Lower lobe of right lung (tissue), 2 donors: Measurements from ENCODE around the gene RBM20. TPM values are rescaled to one million over a fixed set of nuclear protein-coding genes. Genes with fewer than 3 reads are reported as not detected.

Experiments used
- ATAC-seq, 2 donors: fragments of 200-7000 bp; cut with Tn5 transposase; one replicate each; pipeline ENCODE4 v1.9.1; 2020 to 2022; ENCODE audit warnings: mild to moderate bottlenecking in 2 of 2, moderate library complexity in 2 of 2
- DNase-seq: peaks from one replicate; pipeline ENCODE4 v3.0.0-alpha.2; 2020
- H3K27ac ChIP-seq: fragments of 200-600 bp; one replicate; pipeline ENCODE4 v1.8.0; 2022
- H3K27me3 ChIP-seq: fragments of 200-600 bp; one replicate; pipeline ENCODE4 v1.8.0; 2022; ENCODE audit warnings: low read depth
- H3K36me3 ChIP-seq: fragments of 200-600 bp; one replicate; pipeline ENCODE4 v1.8.0; 2022; ENCODE audit warnings: mild to moderate bottlenecking
- H3K4me1 ChIP-seq: fragments of 200-600 bp; one replicate; pipeline ENCODE4 v1.8.0; 2022
- H3K4me3 ChIP-seq: fragments of 200-600 bp; one replicate; pipeline ENCODE4 v1.8.0; 2022; ENCODE audit warnings: mild to moderate bottlenecking
- H3K9me3 ChIP-seq: fragments of 200-600 bp; one replicate; pipeline ENCODE4 v1.8.0; 2022
- intact Hi-C: fragments of 100-400 bp; cut with DNase I; formaldehyde crosslinking; loops from one replicate; pipeline ENCODE4 v1.11.0; 2022
- total RNA-seq: library from RNA; stranded (reverse); fragmentation: NEBNext Ultra II Directional; extraction: Animal tissue kit (Norgen Biotek cat#: 25700); gene quantifications from one replicate; pipeline ENCODE4 v1.2.1, GENCODE V29; 2021
- TF ChIP-seq, protein P1 (sequence below): fragments of 200-600 bp; IDR thresholded peaks from one replicate; pipeline ENCODE4 v1.8.0; 2022; ENCODE audit warnings: antibody characterized with exemption, mild to moderate bottlenecking
- donor health status: DM: no; HTN: yes; CAD: no; lungs with severe emphysema.

The RBM20 gene
- total RNA-seq, 1 donor from 2014 or later: 1.0 TPM

DNA sequence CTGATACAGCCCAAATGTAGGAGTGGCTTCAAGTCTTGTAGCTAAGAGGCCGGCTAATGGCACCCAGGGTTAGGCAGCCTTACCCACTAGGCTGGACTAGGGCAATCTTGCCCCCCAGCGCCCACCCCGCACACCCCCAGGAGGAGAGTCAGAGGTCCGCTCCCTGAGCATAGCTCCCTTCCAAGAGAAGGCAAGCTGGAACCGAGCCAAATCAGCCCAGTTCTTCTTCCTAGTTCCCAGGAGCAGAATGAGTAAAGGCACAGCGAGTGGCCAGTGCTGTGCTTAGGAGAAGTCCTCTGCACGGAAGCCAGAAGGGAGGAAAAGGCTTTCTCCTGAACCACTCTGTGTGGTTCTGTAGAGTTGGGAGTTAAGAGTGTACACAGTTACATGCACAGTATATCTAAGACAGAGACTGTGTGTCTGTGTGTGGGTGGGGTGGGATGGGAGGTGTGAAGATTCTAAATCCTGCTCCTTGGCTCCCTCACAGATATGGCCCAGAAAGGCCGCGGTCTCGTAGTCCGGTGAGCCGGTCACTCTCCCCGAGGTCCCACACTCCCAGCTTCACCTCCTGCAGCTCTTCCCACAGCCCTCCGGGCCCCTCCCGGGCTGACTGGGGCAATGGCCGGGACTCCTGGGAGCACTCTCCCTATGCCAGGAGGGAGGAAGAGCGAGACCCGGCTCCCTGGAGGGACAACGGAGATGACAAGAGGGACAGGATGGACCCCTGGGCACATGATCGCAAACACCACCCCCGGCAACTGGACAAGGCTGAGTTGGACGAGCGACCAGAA lies 167.8 kb downstream of the RBM20 start:
- Histone ChIP-seq H3K9me3 (no peaks in the 10 kb centered on the region), H3K4me1 (no peaks in the 10 kb centered on the region), H3K4me3 (no peak overlapping the region), H3K36me3 (no peaks in the 10 kb centered on the region), H3K27ac (no peak overlapping the region), H3K27me3 (peaks cover 3% of the 10 kb centered on the region)
- no peak for DNase-seq
- TF ChIP-seq, protein P1, sequence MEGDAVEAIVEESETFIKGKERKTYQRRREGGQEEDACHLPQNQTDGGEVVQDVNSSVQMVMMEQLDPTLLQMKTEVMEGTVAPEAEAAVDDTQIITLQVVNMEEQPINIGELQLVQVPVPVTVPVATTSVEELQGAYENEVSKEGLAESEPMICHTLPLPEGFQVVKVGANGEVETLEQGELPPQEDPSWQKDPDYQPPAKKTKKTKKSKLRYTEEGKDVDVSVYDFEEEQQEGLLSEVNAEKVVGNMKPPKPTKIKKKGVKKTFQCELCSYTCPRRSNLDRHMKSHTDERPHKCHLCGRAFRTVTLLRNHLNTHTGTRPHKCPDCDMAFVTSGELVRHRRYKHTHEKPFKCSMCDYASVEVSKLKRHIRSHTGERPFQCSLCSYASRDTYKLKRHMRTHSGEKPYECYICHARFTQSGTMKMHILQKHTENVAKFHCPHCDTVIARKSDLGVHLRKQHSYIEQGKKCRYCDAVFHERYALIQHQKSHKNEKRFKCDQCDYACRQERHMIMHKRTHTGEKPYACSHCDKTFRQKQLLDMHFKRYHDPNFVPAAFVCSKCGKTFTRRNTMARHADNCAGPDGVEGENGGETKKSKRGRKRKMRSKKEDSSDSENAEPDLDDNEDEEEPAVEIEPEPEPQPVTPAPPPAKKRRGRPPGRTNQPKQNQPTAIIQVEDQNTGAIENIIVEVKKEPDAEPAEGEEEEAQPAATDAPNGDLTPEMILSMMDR: no peak
- intact Hi-C loops: no loop called here
- peak in 1 of 2 donors; percentile 8 for ATAC-seq

DNA sequence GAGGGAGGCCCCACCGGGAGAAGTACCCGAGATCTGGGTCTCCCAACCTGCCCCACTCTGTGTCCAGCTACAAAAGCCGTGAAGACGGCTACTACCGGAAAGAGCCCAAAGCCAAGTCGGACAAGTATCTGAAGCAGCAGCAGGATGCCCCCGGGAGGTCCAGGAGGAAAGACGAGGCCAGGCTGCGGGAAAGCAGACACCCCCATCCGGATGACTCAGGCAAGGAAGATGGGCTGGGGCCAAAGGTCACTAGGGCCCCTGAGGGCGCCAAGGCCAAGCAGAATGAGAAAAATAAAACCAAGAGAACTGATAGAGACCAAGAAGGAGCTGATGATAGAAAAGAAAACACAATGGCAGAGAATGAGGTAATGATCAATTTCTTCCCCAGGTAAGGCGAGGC lies 168.4 kb downstream of the RBM20 start:
- Histone ChIP-seq H3K27me3 (no peaks in the 10 kb centered on the region), H3K4me1 (no peaks in the 10 kb centered on the region), H3K36me3 (no peaks in the 10 kb centered on the region), H3K9me3 (no peaks in the 10 kb centered on the region), H3K27ac (no peak overlapping the region), H3K4me3 (no peak overlapping the region)
- DNase-seq (no peak), ATAC-seq (no peak)
- TF ChIP-seq, protein P1: no peak
- intact Hi-C loops: no loop called here

DNA sequence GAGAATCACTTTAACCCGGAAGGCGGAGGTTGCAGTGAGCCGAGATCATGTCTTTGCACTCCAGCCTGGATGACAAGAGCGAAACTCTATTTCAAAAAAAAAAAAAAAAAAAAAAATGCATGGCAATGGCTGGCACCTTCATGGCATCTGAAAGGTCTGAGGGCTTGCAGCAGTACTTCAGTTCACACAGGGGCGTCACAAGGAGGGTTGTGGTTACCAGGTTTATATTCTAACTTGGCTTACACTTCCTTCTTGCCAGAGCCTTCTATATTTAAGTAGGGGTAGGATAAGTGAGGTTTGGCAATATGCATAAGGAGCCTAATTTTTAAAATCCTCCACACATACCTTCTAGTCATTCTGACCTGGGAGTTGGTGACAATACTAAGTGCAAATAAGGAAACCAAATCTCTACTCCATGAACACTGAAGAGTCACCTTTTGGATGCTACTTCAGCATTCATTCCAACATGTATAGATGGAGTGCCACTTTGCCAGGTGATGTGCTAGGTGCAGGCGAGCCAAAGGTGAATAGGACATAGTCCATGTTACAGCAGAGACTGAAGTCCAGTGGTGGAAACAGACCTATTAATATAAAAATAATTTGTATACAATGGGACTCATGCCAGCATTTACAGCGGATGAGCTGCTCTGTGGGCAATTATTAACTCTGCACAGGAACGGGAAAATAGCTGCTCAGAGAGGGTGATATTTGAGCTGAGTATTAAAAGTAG lies 169.8 kb downstream of the RBM20 start:
- no peak for ATAC-seq
- intact Hi-C loops: no loop called here
- TF ChIP-seq, protein P1: no peak
- Histone ChIP-seq H3K27ac (no peak overlapping the region), H3K9me3 (no peaks in the 10 kb centered on the region), H3K4me1 (peaks cover 9% of the 10 kb centered on the region), H3K36me3 (no peaks in the 10 kb centered on the region), H3K27me3 (no peaks in the 10 kb centered on the region), H3K4me3 (no peak overlapping the region)
- DNase-seq: no peak

DNA sequence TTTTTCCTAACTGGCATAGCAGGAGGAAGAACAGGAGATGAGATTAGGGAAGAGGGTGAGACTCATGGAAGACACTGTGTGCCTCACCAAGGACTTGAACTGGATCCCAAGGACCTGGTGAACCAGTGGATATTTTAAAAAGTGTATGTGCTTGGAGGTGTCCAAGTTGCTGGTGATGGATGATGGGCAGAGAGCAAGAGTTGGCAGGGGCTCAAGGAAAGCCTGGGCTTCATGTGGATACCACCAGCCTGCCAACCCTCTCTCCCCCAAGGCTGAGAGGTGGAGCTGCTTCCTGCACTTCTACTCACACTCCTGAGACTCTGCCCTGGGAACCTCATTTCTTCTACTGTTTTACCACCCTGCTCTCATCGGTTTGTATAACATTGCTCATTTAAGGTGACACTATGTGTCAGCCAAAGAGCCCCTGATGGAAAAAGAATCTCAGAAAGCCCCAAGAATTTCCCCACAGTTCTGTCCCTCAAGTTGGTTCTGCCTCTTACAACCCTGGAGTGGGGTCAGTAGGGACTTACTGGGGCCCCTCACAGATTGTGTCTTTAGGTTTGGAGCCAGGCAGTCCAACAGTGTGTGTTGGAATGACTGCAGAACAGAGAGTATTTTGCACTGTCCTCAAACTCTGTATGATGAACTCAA lies 171.3 kb downstream of the RBM20 start:
- no peak for DNase-seq
- no peak overlapping the region for H3K27ac ChIP-seq
- peaks cover 23% of the 10 kb centered on the region for H3K4me1 ChIP-seq
- intact Hi-C loops: no loop called here
- H3K36me3 ChIP-seq: no peaks in the 10 kb centered on the region
- no peaks in the 10 kb centered on the region for H3K27me3 ChIP-seq
- TF ChIP-seq, protein P1: no peak
- no peaks in the 10 kb centered on the region for H3K9me3 ChIP-seq
- ATAC-seq: no peak
- no peak overlapping the region for H3K4me3 ChIP-seq

DNA sequence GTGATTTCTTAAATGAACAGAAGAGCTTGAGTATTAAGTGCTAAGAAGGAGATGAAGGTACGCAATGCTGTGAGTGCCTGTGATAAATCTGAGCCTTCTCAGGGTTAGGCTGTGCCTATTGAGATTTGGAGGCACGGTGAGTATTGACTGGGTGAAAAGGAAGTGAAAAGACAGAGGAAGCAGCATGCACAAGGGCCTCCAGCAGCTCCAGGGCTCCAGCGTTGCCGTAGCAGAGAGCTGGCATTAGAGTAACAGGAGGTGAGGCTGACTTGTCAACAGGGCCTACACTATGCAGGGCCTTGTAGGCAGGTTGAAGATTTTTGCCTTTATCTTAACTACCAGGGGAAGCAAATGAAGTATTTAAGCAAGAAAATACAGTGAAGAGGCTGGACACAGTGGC lies 173.5 kb downstream of the RBM20 start:
- intact Hi-C loops: no loop called here
- DNase-seq (no peak), ATAC-seq (no peak)
- Histone ChIP-seq H3K9me3 (no peaks in the 10 kb centered on the region), H3K36me3 (no peaks in the 10 kb centered on the region), H3K4me3 (no peak overlapping the region), H3K27ac (no peak overlapping the region), H3K27me3 (no peaks in the 10 kb centered on the region), H3K4me1 (peaks cover 36% of the 10 kb centered on the region)
- TF ChIP-seq, protein P1: no peak
